Measurements from ENCODE around the gene PLCXD3. TPM values are rescaled to one million over a fixed set of nuclear protein-coding genes. Genes with fewer than 3 reads are reported as not detected.

Gene PLCXD3
- total and polyA plus RNA-seq, 10 of the 15 experiments (the other 5 are each of a cell fraction or from before 2014, with no cell fraction given), result not detected

GRCh38 chr5:41542183-41542582, 31.8 kb upstream of the PLCXD3 start:
- Histone ChIP-seq H4K20me1 (ENCODE audit: control insufficient read depth, insufficient read depth) (no peaks in the 10 kb centered on the region), H3K27me3 (replicated peaks in 1 of 2; ENCODE audit: control insufficient read depth in 2 of 2, insufficient read depth in 2 of 2, low read length in 1 of 2) (no peaks in the 10 kb centered on the region), H3K9me3 (replicated peaks; ENCODE audit: control insufficient read depth, insufficient read depth, low read length) (no peaks in the 10 kb centered on the region), H3K79me2 (ENCODE audit: control insufficient read depth, insufficient read depth, low read length) (no peaks in the 10 kb centered on the region), H3K4me3 (no peak overlapping the region), H3K4me2 (ENCODE audit: control insufficient read depth, insufficient read depth) (no peak overlapping the region), H3K36me3 (ENCODE audit: control insufficient read depth in 2 of 2, insufficient read depth in 2 of 2, low read length in 1 of 2) (no peaks in the 10 kb centered on the region), H3K27ac (ENCODE audit: control insufficient read depth, insufficient read depth) (no peak overlapping the region), H3K9ac (ENCODE audit: control insufficient read depth, insufficient read depth, low read length) (no peak overlapping the region), H3K4me1 (ENCODE audit: control insufficient read depth, insufficient read depth, low read length) (no peaks in the 10 kb centered on the region), H2AFZ (ENCODE audit: control insufficient read depth, low read depth, low read length) (no peak overlapping the region)
- ChIA-PET RAD21 (ENCODE audit: unreplicated experiment) (no interaction called here), SMC1A (ENCODE audit: uncharacterized antibody, unreplicated experiment) (no interaction called here), CTCF (no interaction called here), POLR2A (interaction anchor here (0.6 kb wide), 1 partner anchor 40 kb away, joined by 4 read pairs; no protein-coding TSS in a partner anchor)
- DNase-seq (ENCODE audit: low read depth, low spot score) (no peak), ATAC-seq (no peak), FAIRE-seq (no peak)
- in situ Hi-C loops (cut with MboI), result no loop called here
- BruUV-seq (replicated peaks), result no TSS peak
- intact Hi-C loops (cut with micrococcal nuclease; ENCODE audit: unreplicated experiment), result no loop called here
- no peak for TF ChIP-seq SPI1 (IDR thresholded peaks at IDR 0.05; ENCODE audit: borderline replicate concordance, insufficient read depth, low read depth, low read length)
- TF ChIP-seq GATAD2B (conservative IDR thresholded peaks at IDR 0.05; ENCODE audit: low read depth), result no peak
- no peak for TF ChIP-seq CREB1 (IDR thresholded peaks at IDR 0.05; ENCODE audit: low read depth)

- H3K9ac ChIP-seq (ENCODE audit: control insufficient read depth, insufficient read depth, low read length), result no peak overlapping the region
- H3K4me2 ChIP-seq (ENCODE audit: control insufficient read depth, insufficient read depth), result no peak overlapping the region
- intact Hi-C loops (cut with micrococcal nuclease; ENCODE audit: unreplicated experiment), result no loop called here
- BruUV-seq (replicated peaks), result no TSS peak
- no peaks in the 10 kb centered on the region for H3K9me3 ChIP-seq (replicated peaks; ENCODE audit: control insufficient read depth, insufficient read depth, low read length)
- no peak for DNase-seq (ENCODE audit: low read depth, low spot score)
- no peaks in the 10 kb centered on the region for H3K27me3 ChIP-seq (replicated peaks in 1 of 2; ENCODE audit: control insufficient read depth in 2 of 2, insufficient read depth in 2 of 2, low read length in 1 of 2)
- H3K36me3 ChIP-seq (ENCODE audit: control insufficient read depth in 2 of 2, insufficient read depth in 2 of 2, low read length in 1 of 2), result no peaks in the 10 kb centered on the region
- no peak overlapping the region for H3K27ac ChIP-seq (ENCODE audit: control insufficient read depth, insufficient read depth)
- FAIRE-seq, result no peak
- H3K79me2 ChIP-seq (ENCODE audit: control insufficient read depth, insufficient read depth, low read length), result no peaks in the 10 kb centered on the region
- no peak for ATAC-seq
- SMC1A ChIA-PET (ENCODE audit: uncharacterized antibody, unreplicated experiment), result interaction anchor here (0.7 kb wide), 1 partner anchor 16 kb away, joined by 3 read pairs; no protein-coding TSS in a partner anchor
- H3K4me3 ChIP-seq, result no peak overlapping the region
- 96% methylated on average over 2 of the region's 2 CpGs for WGBS (ENCODE audit: insufficient coverage, insufficient replicate concordance, low lambda C conversion rate, missing lambda C conversion rate)
- no peaks in the 10 kb centered on the region for H4K20me1 ChIP-seq (ENCODE audit: control insufficient read depth, insufficient read depth)
- TF ChIP-seq NBN (IDR thresholded peaks at IDR 0.05) (no peak), SMAD1 (IDR thresholded peaks at IDR 0.05; ENCODE audit: low read depth, partially characterized antibody) (no peak), BRCA1 (IDR thresholded peaks at IDR 0.05; ENCODE audit: low read depth, low read length) (no peak), MYC (IDR thresholded peaks at IDR 0.05; ENCODE audit: insufficient read depth, insufficient read length, insufficient replicate concordance, low read length, severe bottlenecking) (no peak), STAT1 (conservative IDR thresholded peaks at IDR 0.05) (no peak), MTA2 (IDR thresholded peaks at IDR 0.05; ENCODE audit: low read depth) (no peak), POLR2AphosphoS2 (IDR thresholded peaks at IDR 0.05; ENCODE audit: low read depth, low read length) (no peak), IKZF1 (conservative IDR thresholded peaks at IDR 0.05) (no peak)
- no peak overlapping the region for H2AFZ ChIP-seq (ENCODE audit: control insufficient read depth, low read depth, low read length)
- H3K4me1 ChIP-seq (ENCODE audit: control insufficient read depth, insufficient read depth, low read length), result no peaks in the 10 kb centered on the region
- POLR2A ChIA-PET, result no interaction called here
- CTCF ChIA-PET, result interaction anchor here (0.9 kb wide), 1 partner anchor 22 kb away, joined by 3 read pairs; no protein-coding TSS in a partner anchor
- in situ Hi-C loops (cut with MboI), result no loop called here
- RAD21 ChIA-PET (ENCODE audit: unreplicated experiment), result no interaction called here
Measured at GRCh38 chr5:41539454-41539853, 29.1 kb upstream of the PLCXD3 start.
